Measurements from ENCODE around the gene MAPK6.

- TF ChIP-seq CTCF (IDR thresholded peaks at IDR 0.05): no peak
- TF ChIP-seq POLR2A (IDR thresholded peaks at IDR 0.05): no peak
These were observed 45.2 kb upstream of the MAPK6 start for GRCh38 chr15:51973775-51974174.

Data from adrenal gland (tissue), 5 donors.